A549 (cell line): ENCODE results near the gene PTCD3. TPM values are rescaled to one million over a fixed set of nuclear protein-coding genes. Genes with fewer than 3 reads are reported as not detected.
A peak's percentile ranks its signal among the peaks of the same experiment; 100 is the strongest.

Experiments used
- ATAC-seq, 2 experiments: fragments of 200-7000 bp in 1 of 2; fragments of >200 bp in 1 of 2; cut with Nextera tagmentation in 1 of 2; cut with Tn5 transposase in 1 of 2; 3 replicates each; pipeline versions ENCODE4 v1.8.0 to v1.9.1; 2018 to 2020; ENCODE audit warnings: mild to moderate bottlenecking in 1 of 2, moderate library complexity in 1 of 2
- CTCF ChIA-PET: fragments of 300-600 bp; sonication (Branson Sonifier 250); formaldehyde crosslinking; extraction: SDS; loops from one replicate; lab custom pipeline; 2021; ENCODE audit warnings: antibody characterized with exemption, inconsistent platforms; lab: Yijun Ruan, JAX
- POLR2A ChIA-PET: fragments of 350-600 bp; formaldehyde crosslinking; extraction: SDS; loops from one replicate; lab custom pipeline; 2021; ENCODE audit warnings: antibody characterized with exemption, inconsistent platforms; lab: Yijun Ruan, JAX
- DNase-seq, 2 experiments: peaks; one replicate each; pipeline versions ENCODE4 v3.0.0 to v3.0.0-alpha.2; 2011 to 2016; ENCODE audit warnings: low read depth in 1 of 2, low spot score in 1 of 2
- FAIRE-seq: peaks from 2 replicates; lab custom pipeline; 2011; peaks lifted over from hg19 to GRCh38; lab: Jason Lieb, UNC
- H3K27ac ChIP-seq, 2 experiments: fragments of >200 bp; sonication (Bioruptor Twin); formaldehyde crosslinking; 3 replicates each; pipeline ENCODE4 v1.5.1; 2016 to 2017
- H3K4me1 ChIP-seq: fragments of >200 bp; sonication (Bioruptor Twin); formaldehyde crosslinking; 3 replicates; pipeline ENCODE4 v1.6.1; 2016
- H3K4me2 ChIP-seq: fragments of >200 bp; sonication (Bioruptor Twin); formaldehyde crosslinking; 3 replicates; pipeline ENCODE4 v1.6.1; 2016
- H3K4me3 ChIP-seq: fragments of >200 bp; sonication (Bioruptor Twin); formaldehyde crosslinking; 3 replicates; pipeline ENCODE4 v1.5.1; 2016
- H3K9me3 ChIP-seq: fragments of >200 bp; sonication (Bioruptor Twin); formaldehyde crosslinking; 3 replicates; pipeline ENCODE4 v1.6.1; 2016
- ATOH8 ChIP-seq: fragments of 250-450 bp; sonication (Bioruptor Pico); IDR thresholded peaks from 2 replicates; pipeline ENCODE4 v1.5.0; 2020; ENCODE audit warnings: low read depth, mild to moderate bottlenecking, moderate library complexity
- EP300 ChIP-seq, 2 experiments: fragments of >200 bp; sonication (Bioruptor Twin); formaldehyde crosslinking; IDR thresholded peaks; 2 replicates in 1 of 2; 3 replicates in 1 of 2; pipeline ENCODE4 v1.6.1; 2016 to 2017
- GATA3 ChIP-seq: IDR thresholded peaks from 2 replicates; pipeline ENCODE4 v1.6.1; 2012; ENCODE audit warnings: borderline replicate concordance
- HES2 ChIP-seq: fragments of >200 bp; sonication (Bioruptor Twin); formaldehyde crosslinking; IDR thresholded peaks from 2 replicates; pipeline ENCODE4 v1.6.1; 2016
- HMGXB4 ChIP-seq: fragments of 250-450 bp; sonication (Bioruptor Pico); IDR thresholded peaks from 2 replicates; pipeline ENCODE4 v1.5.0; 2021; ENCODE audit warnings: mild to moderate bottlenecking, moderate library complexity, borderline replicate concordance
- HOXB13 ChIP-seq: fragments of 250-450 bp; sonication (Bioruptor Pico); IDR thresholded peaks from 2 replicates; pipeline ENCODE4 v1.5.0; 2020; ENCODE audit warnings: low read depth, mild to moderate bottlenecking, moderate library complexity
- JUNB ChIP-seq: fragments of >200 bp; sonication (Bioruptor Twin); formaldehyde crosslinking; IDR thresholded peaks from 2 replicates; pipeline ENCODE4 v1.6.1; 2016
- MAFK ChIP-seq: fragments of 450-650 bp; IDR thresholded peaks from 2 replicates; pipeline ENCODE4 v1.6.1; 2014; ENCODE audit not compliant: partially characterized antibody
- NFE2L2 ChIP-seq: fragments of 150-350 bp; conservative IDR thresholded peaks from 2 replicates; pipeline ENCODE4 v1.6.1; 2014; ENCODE audit warnings: low read length
- POLR2AphosphoS2 ChIP-seq: conservative IDR thresholded peaks from 2 replicates; pipeline ENCODE4 v1.6.1; 2012; ENCODE audit warnings: low read length, improper control_type of control experiment, inconsistent platforms
- RFX5 ChIP-seq: fragments of 450-650 bp; IDR thresholded peaks from 2 replicates; pipeline ENCODE4 v1.7.1; 2014; ENCODE audit warnings: antibody characterized with exemption, mild to moderate bottlenecking, moderate library complexity
- SMC3 ChIP-seq: fragments of >200 bp; sonication (Bioruptor Twin); formaldehyde crosslinking; IDR thresholded peaks from 3 replicates; pipeline ENCODE4 v1.6.1; 2018; ENCODE audit warnings: inconsistent platforms
- ZNF302 ChIP-seq: fragments of 250-450 bp; sonication (Bioruptor Pico); IDR thresholded peaks from 2 replicates; pipeline ENCODE4 v1.9.0; 2021; ENCODE audit warnings: inconsistent platforms, mild to moderate bottlenecking, moderate library complexity
- WGBS: methylation state at CpG from one replicate; pipeline ENCODE4 v1.1.6; 2017; ENCODE audit errors: missing lambda C conversion rate; 5-methylcytosine and 5-hydroxymethylcytosine counted together
- polyA plus RNA-seq, 4 experiments: library from polyadenylated mRNA; depleted of rRNA in 3 of 4; stranded (reverse); fragments of >200 nt; fragmentation: RNase III in 1 of 4; extraction: RNeasy Plus Mini Kit Qiagen cat#74134 plus additional on column Dnase treatment in 1 of 4; gene quantifications; 2 replicates in 3 of 4; 3 replicates in 1 of 4; pipeline ENCODE4 v1.2.3, GENCODE V29; 2011 to 2017

The PTCD3 gene
- polyA plus RNA-seq, 2 of the 4 experiments (the other 2 are of a cell fraction): 200 to 260 TPM

- no peak for DNase-seq
- CTCF ChIA-PET: interaction anchor here (1.0 to 9.9 kb wide), 5 partner anchors 9 to 243 kb away, joined by 3 to 69 read pairs (median 20); partner anchors contain the start of gene ST3GAL5
- POLR2A ChIA-PET: no interaction called here
- Histone ChIP-seq H3K27ac (peak overlapping the region; percentile 46 to 74; a peak in 5 of 6 replicates), H3K4me2 (no peak overlapping the region), H3K4me1 (peaks cover 41% of the 10 kb centered on the region), H3K4me3 (no peak overlapping the region), H3K9me3 (no peaks in the 10 kb centered on the region)
- TF ChIP-seq NFE2L2: peak; percentile 77
- peak; percentile 73 for TF ChIP-seq MAFK
- no peak for TF ChIP-seq HOXB13 (CRISPR knock-in tag)
- 94% methylated on average over 16 of the region's 16 CpGs for WGBS
- ATAC-seq: no peak
- FAIRE-seq: no peak
These were observed 36.2 kb upstream of the PTCD3 start for GRCh38 chr2:86069783-86070339.

GRCh38 chr2:86070868-86071267 is 35.2 kb upstream of the PTCD3 start:
- no peak for DNase-seq
- no peak for FAIRE-seq
- 72% methylated on average over 2 of the region's 2 CpGs for WGBS
- no peak overlapping the region for H3K4me3 ChIP-seq
- ChIA-PET CTCF (interaction anchor here (2.1 to 9.9 kb wide), 4 partner anchors 8 to 244 kb away, joined by 5 to 69 read pairs (median 48); partner anchors contain the start of gene ST3GAL5), POLR2A (no interaction called here)
- H3K27ac ChIP-seq: no peak overlapping the region
- H3K4me2 ChIP-seq: no peak overlapping the region
- H3K9me3 ChIP-seq: no peaks in the 10 kb centered on the region
- TF ChIP-seq SMC3 (no peak), GATA3 (no peak), EP300 (IDR thresholded peaks at IDR 0.05) (no peak), JUNB (no peak), POLR2AphosphoS2 (no peak)
- H3K4me1 ChIP-seq: peaks cover 41% of the 10 kb centered on the region
- no peak for ATAC-seq

GRCh38 chr2:86072271-86072858 is 33.7 kb upstream of the PTCD3 start:
- 43% methylated on average over 9 of the region's 9 CpGs for WGBS
- FAIRE-seq (no peak), ATAC-seq (peak; percentile 10 to 71; a peak in 4 of 6 replicates), DNase-seq (peak in 1 of 2 experiments; percentile 55)
- H3K4me3 ChIP-seq: no peak overlapping the region
- peaks cover 41% of the 10 kb centered on the region for H3K4me1 ChIP-seq
- no peaks in the 10 kb centered on the region for H3K9me3 ChIP-seq
- peak overlapping the region; percentile 7 to 72; a peak in 4 of 6 replicates for H3K27ac ChIP-seq
- POLR2A ChIA-PET: no interaction called here
- no peak for TF ChIP-seq HES2
- TF ChIP-seq HMGXB4: no peak
- no peak for TF ChIP-seq ZNF302 (CRISPR knock-in tag)
- TF ChIP-seq, all 56 proteins: peak for 0
- CTCF ChIA-PET: interaction anchor here (0.6 to 9.9 kb wide), 7 partner anchors 7 to 485 kb away, joined by 3 to 69 read pairs (median 3); partner anchors contain the start of gene ST3GAL5
- H3K4me2 ChIP-seq: no peak overlapping the region

GRCh38 chr2:86073225-86073624 is 32.8 kb upstream of the PTCD3 start:
- TF ChIP-seq POLR2AphosphoS2: no peak
- TF ChIP-seq ATOH8: no peak
- no peak for TF ChIP-seq RFX5
- Histone ChIP-seq H3K4me2 (no peak overlapping the region), H3K4me1 (peaks cover 37% of the 10 kb centered on the region), H3K4me3 (no peak overlapping the region), H3K9me3 (no peaks in the 10 kb centered on the region), H3K27ac (peak overlapping the region in 1 of 2 experiments; percentile 72; a peak in 3 of 6 replicates)
- POLR2A ChIA-PET: no interaction called here
- DNase-seq (no peak), ATAC-seq (no peak), FAIRE-seq (no peak)
- 86% methylated on average over 1 of the region's 1 CpG for WGBS
- CTCF ChIA-PET: interaction anchor here (0.6 to 9.9 kb wide), 6 partner anchors 13 to 486 kb away, joined by 3 to 69 read pairs (median 3); partner anchors contain the start of gene ST3GAL5
